A204.1 (cell line): ENCODE measurements around the gene OR7A5.
"Not testable (repeated sequence)": the region's sequence is repeated elsewhere in the genome, so short reads cannot be mapped to it uniquely, and the experiment has no call there.

Source experiments
- FAIRE-seq: peaks from 2 replicates; lab custom pipeline; 2012; peaks lifted over from hg19 to GRCh38; lab: Jason Lieb, UNC

The OR7A5 gene

GRCh38 chr19:14835011-14835410 is at the start of gene OR7A5, which contains the start of gene OR7C1:
TSS of gene OR7A5 (minus strand) at chr19:14835185. CDS start at chr19:14828241, 6,944 bp downstream.
TSS of gene OR7C1 (minus strand) at chr19:14835185. CDS start at chr19:14800136, 35,049 bp downstream.
- no peak for FAIRE-seq

GRCh38 chr19:14871619-14872230 is 36.7 kb upstream of the OR7A5 start:
- FAIRE-seq: peak; percentile 97

- FAIRE-seq: no peak
Observed at GRCh38 chr19:14868497-14868896, 33.5 kb upstream of the OR7A5 start.

GRCh38 chr19:14848822-14849221 is 13.8 kb upstream of the OR7A5 start, which contains the start of gene OR7A10:
TSS of gene OR7A10 (minus strand) at chr19:14848922. CDS start at chr19:14841877, 7,045 bp downstream.
- no peak for FAIRE-seq

GRCh38 chr19:14843578-14843977 is 8.6 kb upstream of the OR7A5 start:
- no peak for FAIRE-seq

GRCh38 chr19:14843169-14843568 is 8.2 kb upstream of the OR7A5 start:
- FAIRE-seq: no peak

GRCh38 chr19:14840206-14840605 is 5.2 kb upstream of the OR7A5 start:
- no peak for FAIRE-seq

- no peak for FAIRE-seq
Observed at GRCh38 chr19:14837391-14837790, 2.4 kb upstream of the OR7A5 start.

- no peak for FAIRE-seq
Observed at GRCh38 chr19:14830702-14831101, 4.3 kb downstream of the OR7A5 start.

GRCh38 chr19:14826006-14826405 is 9.0 kb downstream of the OR7A5 start:
- no peak for FAIRE-seq

GRCh38 chr19:14821937-14822336 is 13.0 kb downstream of the OR7A5 start:
- FAIRE-seq: no peak

GRCh38 chr19:14818588-14818987 is 16.4 kb downstream of the OR7A5 start:
- FAIRE-seq: no peak

- no peak for FAIRE-seq
Observed at GRCh38 chr19:14817052-14817451, 17.9 kb downstream of the OR7A5 start.

- no peak for FAIRE-seq
Observed at GRCh38 chr19:14814982-14815652, 19.9 kb downstream of the OR7A5 start.

- FAIRE-seq: no peak
Observed at GRCh38 chr19:14809272-14810057, 25.5 kb downstream of the OR7A5 start.

GRCh38 chr19:14804765-14805164 is 30.2 kb downstream of the OR7A5 start:
- no peak for FAIRE-seq

- FAIRE-seq: no peak
Observed at GRCh38 chr19:14798760-14799159, 36.2 kb downstream of the OR7A5 start.

GRCh38 chr19:14796021-14796420 is 39.0 kb downstream of the OR7A5 start:
- FAIRE-seq: no peak

GRCh38 chr19:14795078-14795721 is 39.8 kb downstream of the OR7A5 start:
- no peak for FAIRE-seq

- not testable (repeated sequence) for FAIRE-seq
Observed at GRCh38 chr19:14792250-14792649, 42.7 kb downstream of the OR7A5 start.

GRCh38 chr19:14786421-14786851 is 48.5 kb downstream of the OR7A5 start:
- no peak for FAIRE-seq

- FAIRE-seq: not testable (repeated sequence)
Observed at GRCh38 chr19:14785102-14785793, 49.7 kb downstream of the OR7A5 start.
